Activated CD8-positive, alpha-beta memory T cell treated with anti-CD3 and anti-CD28 coated beads, Interleukin-2, amount 10 ng/mL, durations not matched to agents 7 days and 5 days (primary cell): ENCODE measurements around the gene IRGQ. TPM values are rescaled to one million over a fixed set of nuclear protein-coding genes. Genes with fewer than 3 reads are reported as not detected.
A peak's percentile ranks its signal among the peaks of the same experiment; 100 is the strongest.

Source experiments
- ATAC-seq: fragments of 150-1000 bp; cut with Tn5 transposase; one replicate; pipeline ENCODE4 v1.10.0; 2021; ENCODE audit warnings: moderate library complexity
- CTCF ChIA-PET: fragments of 350-600 bp; sonication (Branson Sonifier 250); formaldehyde crosslinking; loops from one replicate; lab custom pipeline; 2021; ENCODE audit warnings: antibody characterized with exemption; lab: Charles Lee
- DNase-seq: peaks from one replicate; pipeline ENCODE4 v3.0.0-alpha.2; 2020
- H3K27ac Mint-ChIP-seq: one replicate; pipeline ENCODE4 v1.8.0; 2021; ENCODE audit warnings: mild to moderate bottlenecking, mixed read lengths
- H3K27me3 Mint-ChIP-seq: one replicate; pipeline ENCODE4 v1.8.0; 2021; ENCODE audit warnings: mixed read lengths
- H3K36me3 Mint-ChIP-seq: one replicate; pipeline ENCODE4 v1.8.0; 2021; ENCODE audit warnings: mild to moderate bottlenecking, mixed read lengths
- H3K4me1 Mint-ChIP-seq: one replicate; pipeline ENCODE4 v1.8.0; 2021; ENCODE audit warnings: mixed read lengths
- H3K4me3 Mint-ChIP-seq: one replicate; pipeline ENCODE4 v1.8.0; 2021; ENCODE audit warnings: mild to moderate bottlenecking, moderate library complexity, mixed read lengths
- H3K9me3 Mint-ChIP-seq: one replicate; pipeline ENCODE4 v1.8.0; 2022; ENCODE audit warnings: low read depth, mixed read lengths
- total RNA-seq, 2 experiments: library from RNA; stranded (reverse); gene quantifications; one replicate each; pipeline ENCODE4 v1.2.3, GENCODE V29; 2021

IRGQ gene
- total RNA-seq, 2 experiments from 2014 or later: 12.9 to 23.0 TPM

GRCh38 chr19:43620061-43621001, 24.4 kb upstream of the IRGQ start:
- H3K9me3 Mint-ChIP-seq: no peaks in the 10 kb centered on the region
- H3K4me3 Mint-ChIP-seq: peak overlapping the region; percentile 89
- CTCF ChIA-PET: interaction anchor here (1.0 to 1.7 kb wide), 3 partner anchors 23 to 174 kb away, joined by 3 to 4 read pairs (median 3); partner anchors contain the start of gene ZNF576
- H3K27me3 Mint-ChIP-seq: no peaks in the 10 kb centered on the region
- H3K36me3 Mint-ChIP-seq: no peaks in the 10 kb centered on the region
- ATAC-seq (no peak), DNase-seq (peak; percentile 93)
- H3K4me1 Mint-ChIP-seq: peaks cover 28% of the 10 kb centered on the region
- H3K27ac Mint-ChIP-seq: peak overlapping the region; percentile 94

GRCh38 chr19:43619262-43620060, 23.5 kb upstream of the IRGQ start, which contains the start of gene ZNF428:
TSS of gene ZNF428 (minus strand) at chr19:43619629. CDS start at chr19:43614304, 5,325 bp downstream.
- DNase-seq (peak; percentile 90), ATAC-seq (peak; percentile 91)
- peaks cover 24% of the 10 kb centered on the region for H3K4me1 Mint-ChIP-seq
- H3K36me3 Mint-ChIP-seq: no peaks in the 10 kb centered on the region
- peak within 1 kb of the TSS; percentile 94 for H3K27ac Mint-ChIP-seq
- H3K9me3 Mint-ChIP-seq: no peaks in the 10 kb centered on the region
- no peaks in the 10 kb centered on the region for H3K27me3 Mint-ChIP-seq
- CTCF ChIA-PET: interaction anchor here (1.0 to 1.7 kb wide), 3 partner anchors 22 to 173 kb away, joined by 3 to 4 read pairs (median 3); partner anchors contain the start of gene ZNF576
- peak within 1 kb of the TSS; percentile 89 for H3K4me3 Mint-ChIP-seq

- H3K9me3 Mint-ChIP-seq: no peaks in the 10 kb centered on the region
- H3K36me3 Mint-ChIP-seq: no peaks in the 10 kb centered on the region
- peak; percentile 80 for DNase-seq
- H3K27ac Mint-ChIP-seq: peak overlapping the region; percentile 94
- CTCF ChIA-PET: interaction anchor here (0.8 to 0.9 kb wide), 2 partner anchors 22 to 49 kb away, joined by 3 read pairs; no protein-coding TSS in a partner anchor
- peak; percentile 53 for ATAC-seq
- peak overlapping the region; percentile 89 for H3K4me3 Mint-ChIP-seq
- H3K4me1 Mint-ChIP-seq: peaks cover 19% of the 10 kb centered on the region
- H3K27me3 Mint-ChIP-seq: no peaks in the 10 kb centered on the region
Measured at GRCh38 chr19:43618921-43619261, 23.0 kb upstream of the IRGQ start.

- no peaks in the 10 kb centered on the region for H3K9me3 Mint-ChIP-seq
- H3K27ac Mint-ChIP-seq: no peak overlapping the region
- H3K4me1 Mint-ChIP-seq: peaks cover 19% of the 10 kb centered on the region
- H3K27me3 Mint-ChIP-seq: no peaks in the 10 kb centered on the region
- H3K4me3 Mint-ChIP-seq: no peak overlapping the region
- no peak for ATAC-seq
- no peak for DNase-seq
- H3K36me3 Mint-ChIP-seq: peaks cover 6% of the 10 kb centered on the region
- CTCF ChIA-PET: interaction anchor here (2.8 kb wide), 1 partner anchor 62 kb away, joined by 8 read pairs; no protein-coding TSS in a partner anchor
Measured at GRCh38 chr19:43616954-43617353, 21.0 kb upstream of the IRGQ start.

- CTCF ChIA-PET: interaction anchor here (2.8 kb wide), 1 partner anchor 61 kb away, joined by 8 read pairs; no protein-coding TSS in a partner anchor
- Mint-ChIP-seq H3K27me3 (no peaks in the 10 kb centered on the region), H3K9me3 (no peaks in the 10 kb centered on the region), H3K4me3 (no peak overlapping the region), H3K36me3 (peaks cover 8% of the 10 kb centered on the region), H3K27ac (no peak overlapping the region), H3K4me1 (peaks cover 16% of the 10 kb centered on the region)
- no peak for ATAC-seq
- no peak for DNase-seq
Measured at GRCh38 chr19:43616306-43616705, 20.4 kb upstream of the IRGQ start.

- CTCF ChIA-PET: no interaction called here
- no peak overlapping the region for H3K4me3 Mint-ChIP-seq
- no peak for DNase-seq
- H3K27ac Mint-ChIP-seq: no peak overlapping the region
- H3K4me1 Mint-ChIP-seq: no peaks in the 10 kb centered on the region
- ATAC-seq: no peak
- H3K27me3 Mint-ChIP-seq: no peaks in the 10 kb centered on the region
- H3K9me3 Mint-ChIP-seq: no peaks in the 10 kb centered on the region
- H3K36me3 Mint-ChIP-seq: peaks cover 8% of the 10 kb centered on the region
Measured at GRCh38 chr19:43612374-43612773, 16.4 kb upstream of the IRGQ start.

GRCh38 chr19:43611788-43612187, 15.9 kb upstream of the IRGQ start, which contains the start of gene SRRM5:
TSS of gene SRRM5 (plus strand) at chr19:43612088. CDS start at chr19:43612122, 34 bp downstream.
- CTCF ChIA-PET: no interaction called here
- peaks cover 8% of the 10 kb centered on the region for H3K36me3 Mint-ChIP-seq
- H3K27me3 Mint-ChIP-seq: no peaks in the 10 kb centered on the region
- H3K27ac Mint-ChIP-seq: peak within 1 kb of the TSS; percentile 63
- no peak for ATAC-seq
- DNase-seq: no peak
- no peaks in the 10 kb centered on the region for H3K9me3 Mint-ChIP-seq
- H3K4me3 Mint-ChIP-seq: no peak within 1 kb of the TSS
- no peaks in the 10 kb centered on the region for H3K4me1 Mint-ChIP-seq

GRCh38 chr19:43610493-43610892, 14.6 kb upstream of the IRGQ start:
- Mint-ChIP-seq H3K36me3 (peaks cover 8% of the 10 kb centered on the region), H3K9me3 (no peaks in the 10 kb centered on the region), H3K4me3 (no peak overlapping the region), H3K27ac (no peak overlapping the region), H3K4me1 (no peaks in the 10 kb centered on the region), H3K27me3 (no peaks in the 10 kb centered on the region)
- ATAC-seq: no peak
- DNase-seq: no peak
- CTCF ChIA-PET: no interaction called here

- Mint-ChIP-seq H3K9me3 (no peaks in the 10 kb centered on the region), H3K36me3 (peaks cover 8% of the 10 kb centered on the region), H3K4me1 (no peaks in the 10 kb centered on the region), H3K27me3 (no peaks in the 10 kb centered on the region), H3K27ac (no peak overlapping the region), H3K4me3 (no peak overlapping the region)
- CTCF ChIA-PET: no interaction called here
- DNase-seq (no peak), ATAC-seq (no peak)
Measured at GRCh38 chr19:43609872-43610271, 13.9 kb upstream of the IRGQ start.

- no peaks in the 10 kb centered on the region for H3K9me3 Mint-ChIP-seq
- no peak overlapping the region for H3K4me3 Mint-ChIP-seq
- no peak for ATAC-seq
- peaks cover 3% of the 10 kb centered on the region for H3K36me3 Mint-ChIP-seq
- CTCF ChIA-PET: interaction anchor here (1.2 to 1.4 kb wide), 2 partner anchors 88 to 160 kb away, joined by 3 read pairs; no protein-coding TSS in a partner anchor
- H3K4me1 Mint-ChIP-seq: no peaks in the 10 kb centered on the region
- H3K27me3 Mint-ChIP-seq: no peaks in the 10 kb centered on the region
- no peak for DNase-seq
- H3K27ac Mint-ChIP-seq: no peak overlapping the region
Measured at GRCh38 chr19:43607238-43608205, 11.6 kb upstream of the IRGQ start.

- no peak overlapping the region for H3K4me3 Mint-ChIP-seq
- ATAC-seq (no peak), DNase-seq (no peak)
- CTCF ChIA-PET: interaction anchor here (0.6 to 1.4 kb wide), 4 partner anchors 12 to 159 kb away, joined by 3 to 7 read pairs (median 3); no protein-coding TSS in a partner anchor
- no peak overlapping the region for H3K27ac Mint-ChIP-seq
- no peaks in the 10 kb centered on the region for H3K4me1 Mint-ChIP-seq
- H3K9me3 Mint-ChIP-seq: no peaks in the 10 kb centered on the region
- H3K36me3 Mint-ChIP-seq: no peaks in the 10 kb centered on the region
- no peaks in the 10 kb centered on the region for H3K27me3 Mint-ChIP-seq
Measured at GRCh38 chr19:43606569-43607229, 10.8 kb upstream of the IRGQ start.
